PFSK-1 (cell line): ENCODE data around the gene KLK10. TPM values are rescaled to one million over a fixed set of nuclear protein-coding genes. Genes with fewer than 3 reads are reported as not detected.

Experiments
- FOXP2 ChIP-seq: optimal IDR thresholded peaks from 2 replicates; pipeline ENCODE3; 2011; ENCODE audit warnings: borderline replicate concordance, control low read depth, inconsistent platforms; ENCODE audit not compliant: insufficient read depth; ENCODE audit errors: extremely low read length, extremely low read depth
- POLR2AphosphoS5 ChIP-seq: IDR thresholded peaks from 2 replicates; pipeline ENCODE4 v1.6.1; 2012; ENCODE audit warnings: low read depth, mild to moderate bottlenecking, control low read depth, low read length, moderate library complexity
- SIN3A ChIP-seq: IDR thresholded peaks from 2 replicates; pipeline ENCODE4 v1.6.1; 2012; ENCODE audit warnings: mild to moderate bottlenecking, low read length, moderate library complexity, borderline replicate concordance; ENCODE audit not compliant: insufficient read depth
- TAF1 ChIP-seq: IDR thresholded peaks from 2 replicates; pipeline ENCODE4 v1.6.1; 2012; ENCODE audit warnings: low read length, control low read depth, borderline replicate concordance; ENCODE audit not compliant: insufficient read depth
- polyA plus RNA-seq: library from polyadenylated mRNA; unstranded; fragments of >200 nt; gene quantifications from one replicate; pipeline ENCODE4 v1.2.1, GENCODE V29; 2012; ENCODE audit warnings: low read depth, missing spikeins; ENCODE audit not compliant: insufficient read length
- TF ChIP-seq, protein P1 (sequence below), 2 experiments: IDR thresholded peaks; 2 replicates each; pipeline versions ENCODE4 v1.6.1 to v1.8.0; 2011 to 2012; ENCODE audit warnings: low read depth in 2 of 2, low read length in 2 of 2, control low read depth in 1 of 2, inconsistent platforms in 1 of 2, mild to moderate bottlenecking in 1 of 2, moderate library complexity in 1 of 2; ENCODE audit not compliant: insufficient read depth in 1 of 2

KLK10 gene, protein sequence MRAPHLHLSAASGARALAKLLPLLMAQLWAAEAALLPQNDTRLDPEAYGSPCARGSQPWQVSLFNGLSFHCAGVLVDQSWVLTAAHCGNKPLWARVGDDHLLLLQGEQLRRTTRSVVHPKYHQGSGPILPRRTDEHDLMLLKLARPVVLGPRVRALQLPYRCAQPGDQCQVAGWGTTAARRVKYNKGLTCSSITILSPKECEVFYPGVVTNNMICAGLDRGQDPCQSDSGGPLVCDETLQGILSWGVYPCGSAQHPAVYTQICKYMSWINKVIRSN
- not detected for polyA plus RNA-seq

DNA sequence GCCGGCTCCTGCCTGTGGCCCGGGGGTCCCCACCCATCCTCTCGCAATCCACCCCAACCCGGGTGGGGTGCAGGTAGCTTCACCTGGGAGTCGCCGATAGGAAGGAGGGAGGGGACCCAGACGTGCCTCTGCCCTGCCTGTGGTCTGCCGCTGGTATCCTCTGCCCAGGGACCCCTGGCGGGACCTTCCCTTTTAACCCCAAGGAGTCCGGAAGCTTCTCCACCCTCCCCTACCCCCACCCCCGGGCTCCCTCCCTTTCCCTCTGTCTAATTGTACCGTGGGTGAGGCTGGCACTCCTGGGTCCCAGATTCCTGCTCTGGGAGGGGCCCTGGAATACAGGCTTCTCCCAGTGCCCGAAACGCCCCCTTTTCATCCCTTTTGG lies at the start of gene KLK10:
Gene KLK10 (minus strand): TSS at position 166 of the 382 bp plus-strand sequence. CDS start 579 bp downstream, outside the sequence.
- TF ChIP-seq TAF1 (no peak), FOXP2 (no peak), SIN3A (no peak), POLR2AphosphoS5 (no peak)
- TF ChIP-seq, protein P1, sequence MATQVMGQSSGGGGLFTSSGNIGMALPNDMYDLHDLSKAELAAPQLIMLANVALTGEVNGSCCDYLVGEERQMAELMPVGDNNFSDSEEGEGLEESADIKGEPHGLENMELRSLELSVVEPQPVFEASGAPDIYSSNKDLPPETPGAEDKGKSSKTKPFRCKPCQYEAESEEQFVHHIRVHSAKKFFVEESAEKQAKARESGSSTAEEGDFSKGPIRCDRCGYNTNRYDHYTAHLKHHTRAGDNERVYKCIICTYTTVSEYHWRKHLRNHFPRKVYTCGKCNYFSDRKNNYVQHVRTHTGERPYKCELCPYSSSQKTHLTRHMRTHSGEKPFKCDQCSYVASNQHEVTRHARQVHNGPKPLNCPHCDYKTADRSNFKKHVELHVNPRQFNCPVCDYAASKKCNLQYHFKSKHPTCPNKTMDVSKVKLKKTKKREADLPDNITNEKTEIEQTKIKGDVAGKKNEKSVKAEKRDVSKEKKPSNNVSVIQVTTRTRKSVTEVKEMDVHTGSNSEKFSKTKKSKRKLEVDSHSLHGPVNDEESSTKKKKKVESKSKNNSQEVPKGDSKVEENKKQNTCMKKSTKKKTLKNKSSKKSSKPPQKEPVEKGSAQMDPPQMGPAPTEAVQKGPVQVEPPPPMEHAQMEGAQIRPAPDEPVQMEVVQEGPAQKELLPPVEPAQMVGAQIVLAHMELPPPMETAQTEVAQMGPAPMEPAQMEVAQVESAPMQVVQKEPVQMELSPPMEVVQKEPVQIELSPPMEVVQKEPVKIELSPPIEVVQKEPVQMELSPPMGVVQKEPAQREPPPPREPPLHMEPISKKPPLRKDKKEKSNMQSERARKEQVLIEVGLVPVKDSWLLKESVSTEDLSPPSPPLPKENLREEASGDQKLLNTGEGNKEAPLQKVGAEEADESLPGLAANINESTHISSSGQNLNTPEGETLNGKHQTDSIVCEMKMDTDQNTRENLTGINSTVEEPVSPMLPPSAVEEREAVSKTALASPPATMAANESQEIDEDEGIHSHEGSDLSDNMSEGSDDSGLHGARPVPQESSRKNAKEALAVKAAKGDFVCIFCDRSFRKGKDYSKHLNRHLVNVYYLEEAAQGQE (IDR thresholded peaks at IDR 0.05; ENCODE audit: insufficient read depth in 1 of 2, low read depth in 2 of 2, low read length in 2 of 2) = no peak

DNA sequence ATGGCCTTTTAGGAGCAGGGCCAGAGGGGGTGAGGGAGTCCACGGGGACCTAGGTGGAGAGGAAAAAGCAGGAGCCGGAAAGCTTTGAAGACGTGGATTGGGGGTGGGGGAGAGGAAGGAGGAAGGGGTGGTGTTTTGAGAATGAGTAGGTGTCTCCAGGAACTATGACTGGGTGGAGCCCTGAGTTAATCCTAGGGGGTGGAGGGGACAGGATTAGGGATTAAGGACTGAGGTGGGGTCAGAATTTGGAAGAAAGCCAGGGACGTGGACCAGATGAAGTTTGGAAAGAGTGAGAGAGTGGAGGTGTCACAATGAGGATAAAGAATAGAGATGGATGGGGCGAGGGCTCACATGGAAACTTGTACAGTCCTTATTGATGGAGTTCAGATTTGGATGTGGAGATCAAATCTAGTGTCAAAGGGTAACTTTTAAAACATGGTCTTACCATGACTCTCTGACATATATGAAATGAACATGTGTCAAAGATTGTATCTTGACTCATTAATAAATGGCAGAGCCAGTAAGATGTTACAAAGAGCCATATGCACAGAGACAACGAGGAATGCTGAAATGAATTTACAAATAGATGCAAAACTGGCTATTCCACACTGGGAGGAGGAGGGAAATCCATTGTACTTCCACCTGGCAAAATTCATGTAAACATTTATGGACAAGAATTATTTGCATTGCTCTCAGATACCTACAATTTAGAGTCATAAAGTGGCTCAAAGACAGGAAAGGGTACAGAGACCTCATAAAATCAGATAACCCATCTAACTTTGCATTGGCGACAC lies 47.1 kb upstream of the KLK10 start:
- TF ChIP-seq SIN3A (no peak), POLR2AphosphoS5 (no peak), FOXP2 (no peak), TAF1 (no peak)
- TF ChIP-seq, protein P1 (IDR thresholded peaks at IDR 0.05; ENCODE audit: insufficient read depth in 1 of 2, low read depth in 2 of 2, low read length in 2 of 2) = no peak

DNA sequence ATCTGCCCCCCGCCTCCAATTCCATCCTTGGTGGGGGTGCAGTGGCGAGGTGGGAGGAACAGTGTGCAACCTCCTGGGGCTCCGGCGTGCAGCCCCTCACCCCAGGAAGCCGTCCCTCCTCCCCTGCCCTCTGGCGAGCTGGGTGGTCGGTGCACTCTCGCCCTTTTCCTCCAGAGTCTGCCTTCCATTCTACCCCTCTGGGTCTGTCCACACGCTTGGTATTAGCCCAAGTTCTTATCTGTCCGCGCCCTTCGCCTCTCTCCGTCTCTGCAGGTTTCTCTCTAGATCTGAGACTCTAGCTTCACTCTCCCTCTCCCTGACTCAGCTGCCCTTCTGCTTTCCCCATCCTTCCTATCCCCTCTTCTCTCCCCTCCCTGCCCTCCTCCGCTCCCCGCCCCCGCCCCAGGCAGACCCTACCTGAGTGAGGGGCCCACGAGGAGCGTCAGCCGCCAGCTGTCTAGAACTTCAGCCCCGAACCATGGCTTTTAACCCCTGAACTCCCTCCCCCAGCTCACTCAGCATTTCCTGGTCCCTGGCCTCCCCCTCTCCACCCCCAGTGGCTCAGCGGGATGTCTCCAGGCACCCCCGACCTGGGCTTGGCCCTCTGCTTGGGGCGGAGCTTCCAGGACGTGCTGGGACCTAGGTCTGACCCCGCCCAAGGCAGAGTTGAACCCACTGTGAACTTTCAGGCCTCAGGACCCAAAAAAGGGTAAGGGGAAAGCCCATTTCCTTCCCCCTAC lies 45.9 kb upstream of the KLK10 start:
- no peak for TF ChIP-seq POLR2AphosphoS5
- TF ChIP-seq, protein P1 (IDR thresholded peaks at IDR 0.05; ENCODE audit: insufficient read depth in 1 of 2, low read depth in 2 of 2, low read length in 2 of 2) = no peak
- no peak for TF ChIP-seq SIN3A
- TF ChIP-seq TAF1 = no peak
- no peak for TF ChIP-seq FOXP2

DNA sequence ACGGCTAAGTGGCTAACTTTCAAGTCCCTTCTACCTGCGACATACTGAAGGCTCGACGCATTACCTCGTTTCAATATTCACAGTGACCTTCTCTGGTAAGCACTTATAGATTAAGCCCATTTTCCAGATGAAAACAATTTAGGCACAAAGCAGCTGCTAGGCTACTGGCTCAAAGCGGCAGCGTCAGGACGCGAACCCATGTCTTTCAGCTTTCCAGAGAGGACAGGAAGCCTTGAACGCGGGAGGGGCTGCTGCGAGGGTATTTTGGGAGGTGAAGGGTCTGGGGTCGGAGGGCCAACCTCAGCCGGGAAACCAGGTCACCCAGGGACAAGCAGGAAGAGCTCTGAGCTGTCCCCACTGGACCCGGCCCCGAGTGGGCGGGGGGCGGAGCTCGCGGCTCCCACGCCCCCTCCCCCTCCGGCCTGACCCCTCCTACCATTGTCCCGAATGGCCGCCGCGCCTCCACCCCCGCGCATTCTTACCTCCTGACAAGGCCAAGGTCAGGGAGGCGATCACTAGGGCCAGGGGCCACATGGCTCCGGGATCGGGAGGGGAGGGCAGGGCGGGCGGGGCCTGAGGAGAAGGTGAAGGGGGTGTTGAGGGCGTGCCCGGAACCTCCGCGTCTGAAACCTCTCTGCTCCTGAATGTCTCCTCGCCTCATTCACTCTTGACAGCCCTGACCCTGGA lies 45.2 kb upstream of the KLK10 start, which contains the start of gene KLK13:
Gene KLK13 (minus strand): TSS at position 559 of the 687 bp plus-strand sequence. CDS start 25 bp downstream, at position 534.
- TF ChIP-seq SIN3A (no peak), FOXP2 (no peak), POLR2AphosphoS5 (no peak), TAF1 (no peak)
- TF ChIP-seq, protein P1 (IDR thresholded peaks at IDR 0.05; ENCODE audit: insufficient read depth in 1 of 2, low read depth in 2 of 2, low read length in 2 of 2) = no peak
